Peyer's patch (tissue), 4 donors: Measurements from ENCODE around the gene ASB10. TPM values are rescaled to one million over a fixed set of nuclear protein-coding genes. Genes with fewer than 3 reads are reported as not detected.

Source experiments
- DNase-seq, 3 donors: peaks; one replicate each; pipeline ENCODE4 v3.0.0-alpha.2; 2017 to 2019
- H3K27ac ChIP-seq, 4 donors: fragments of 200-600 bp; sonication (generic); one replicate each; pipeline ENCODE4 v1.5.1; 2016 to 2019
- H3K27me3 ChIP-seq, 2 donors: fragments of 200-600 bp; sonication (generic); one replicate each; pipeline ENCODE4 v1.5.1; 2019
- H3K36me3 ChIP-seq, 3 donors: fragments of 200-600 bp; sonication (generic); one replicate each; pipeline ENCODE4 v1.5.1; 2016 to 2019
- H3K4me1 ChIP-seq, 4 donors: fragments of 200-600 bp; sonication (generic); one replicate each; pipeline ENCODE4 v1.5.1; 2016 to 2019
- H3K4me3 ChIP-seq, 4 donors: fragments of 200-600 bp; sonication (generic); 1 replicate in 3 of 4; 2 replicates in 1 of 4; pipeline ENCODE4 v1.5.1; 2016 to 2019; ENCODE audit warnings: mild to moderate bottlenecking in 1 of 4
- H3K9me3 ChIP-seq, 4 donors: fragments of 200-600 bp; sonication (generic); one replicate each; pipeline ENCODE4 v1.5.1; 2016 to 2019; ENCODE audit warnings: mild to moderate bottlenecking in 1 of 4
- CTCF ChIP-seq, 6 experiments: fragments of 450-650 bp in 4 of 6; fragments of 200-600 bp in 2 of 6; sonication (generic) in 1 of 6; IDR thresholded peaks; one replicate each; pipeline ENCODE4 v1.5.1; 2017 to 2019; ENCODE audit warnings: antibody characterized with exemption in 6 of 6, mild to moderate bottlenecking in 3 of 6, moderate library complexity in 1 of 6
- POLR2A ChIP-seq, 2 donors: fragments of 450-650 bp; IDR thresholded peaks; one replicate each; pipeline ENCODE4 v1.5.1; 2017; ENCODE audit warnings: antibody characterized with exemption in 2 of 2, mild to moderate bottlenecking in 2 of 2, moderate library complexity in 2 of 2
- total RNA-seq, 4 donors: library from RNA; depleted of rRNA; stranded (reverse); fragments of >200 nt; gene quantifications; one replicate each; pipeline ENCODE4 v1.1.0, GENCODE V29; 2016

The ASB10 gene
- total RNA-seq, 4 donors from 2014 or later, result not detected

- Histone ChIP-seq H3K4me3 (no peak overlapping the region), H3K4me1 (no peaks in the 10 kb centered on the region), H3K27me3 (no peaks in the 10 kb centered on the region), H3K27ac (peak overlapping the region in 2 of 4 donors; percentile 52), H3K36me3 (peaks cover 0 to 72% (median 0%) of the 10 kb centered on the region in 3 donors), H3K9me3 (no peaks in the 10 kb centered on the region)
- peak in 1 of 3 donors; percentile 55 for DNase-seq
- TF ChIP-seq POLR2A (IDR thresholded peaks at IDR 0.05), result no peak
- no peak for TF ChIP-seq CTCF (IDR thresholded peaks at IDR 0.05)
Measured at GRCh38 chr7:151215396-151215795, 28.3 kb upstream of the ASB10 start.

GRCh38 chr7:151213826-151214225, 26.8 kb upstream of the ASB10 start:
- TF ChIP-seq CTCF (IDR thresholded peaks at IDR 0.05), result no peak
- no peak for TF ChIP-seq POLR2A (IDR thresholded peaks at IDR 0.05)
- peak in 1 of 3 donors; percentile 34 for DNase-seq
- no peaks in the 10 kb centered on the region for H3K4me1 ChIP-seq
- no peaks in the 10 kb centered on the region for H3K9me3 ChIP-seq
- H3K27me3 ChIP-seq, result no peaks in the 10 kb centered on the region
- no peak overlapping the region for H3K27ac ChIP-seq
- H3K4me3 ChIP-seq, result no peak overlapping the region
- peaks cover 0 to 57% (median 0%) of the 10 kb centered on the region in 3 donors for H3K36me3 ChIP-seq

GRCh38 chr7:151212626-151213025, 25.6 kb upstream of the ASB10 start:
- TF ChIP-seq POLR2A (IDR thresholded peaks at IDR 0.05) (no peak), CTCF (IDR thresholded peaks at IDR 0.05) (no peak)
- no peaks in the 10 kb centered on the region for H3K4me1 ChIP-seq
- no peaks in the 10 kb centered on the region for H3K27me3 ChIP-seq
- H3K27ac ChIP-seq, result no peak overlapping the region
- no peak for DNase-seq
- peaks cover 0 to 45% (median 0%) of the 10 kb centered on the region in 3 donors for H3K36me3 ChIP-seq
- no peak overlapping the region for H3K4me3 ChIP-seq
- no peaks in the 10 kb centered on the region for H3K9me3 ChIP-seq

GRCh38 chr7:151211155-151211772, 24.2 kb upstream of the ASB10 start:
- no peaks in the 10 kb centered on the region for H3K4me1 ChIP-seq
- no peaks in the 10 kb centered on the region for H3K9me3 ChIP-seq
- H3K4me3 ChIP-seq, result no peak overlapping the region
- DNase-seq, result no peak
- H3K36me3 ChIP-seq, result peaks cover 0 to 31% (median 0%) of the 10 kb centered on the region in 3 donors
- TF ChIP-seq POLR2A (IDR thresholded peaks at IDR 0.05), result no peak
- no peak for TF ChIP-seq CTCF (IDR thresholded peaks at IDR 0.05)
- H3K27ac ChIP-seq, result no peak overlapping the region
- no peaks in the 10 kb centered on the region for H3K27me3 ChIP-seq

GRCh38 chr7:151210087-151210854, 23.2 kb upstream of the ASB10 start, which contains the start of gene H2BK1:
TSS of gene H2BK1 (minus strand) at chr7:151210488. CDS start at chr7:151210318, 170 bp downstream.
- TF ChIP-seq POLR2A (IDR thresholded peaks at IDR 0.05) (no peak), CTCF (IDR thresholded peaks at IDR 0.05) (no peak)
- Histone ChIP-seq H3K9me3 (no peaks in the 10 kb centered on the region), H3K27me3 (no peaks in the 10 kb centered on the region), H3K4me1 (no peaks in the 10 kb centered on the region), H3K4me3 (no peak within 1 kb of the TSS), H3K27ac (no peak within 1 kb of the TSS), H3K36me3 (peaks cover 0 to 24% (median 0%) of the 10 kb centered on the region in 3 donors)
- peak in 1 of 3 donors; percentile 41 for DNase-seq
